ENCODE data around the gene SCAF8.

The SCAF8 gene

GRCh38 chr6:154857529-154857928 is 124.3 kb downstream of the SCAF8 start:
- no peak for TF ChIP-seq CTCF (IDR thresholded peaks at IDR 0.05; ENCODE audit: insufficient read depth, low read length, poor library complexity, severe bottlenecking)
- no peak for TF ChIP-seq EZH2phosphoT487 (conservative IDR thresholded peaks at IDR 0.05; ENCODE audit: low read length)
- Histone ChIP-seq H3K27me3 (ENCODE audit: low read length) (no peaks in the 10 kb centered on the region), H3K9me2 (replicated peaks; ENCODE audit: insufficient read depth, low read length) (no peaks in the 10 kb centered on the region), H3K79me2 (ENCODE audit: insufficient read depth, low read length) (peaks cover 18% of the 10 kb centered on the region; the same call in 1 of the 2 replicates), H4K20me1 (ENCODE audit: low read depth, low read length) (no peaks in the 10 kb centered on the region), H3K9ac (ENCODE audit: low read length) (no peak overlapping the region), H3K27ac (ENCODE audit: low read depth, low read length) (no peak overlapping the region), H3K4me3 (ENCODE audit: insufficient read depth, low read length, poor library complexity, severe bottlenecking) (no peak overlapping the region), H3F3A (ENCODE audit: insufficient read depth) (peaks cover 12% of the 10 kb centered on the region), H3K36me3 (ENCODE audit: low read length) (no peaks in the 10 kb centered on the region), H2AFZ (ENCODE audit: low read depth, low read length, severe bottlenecking) (no peak overlapping the region), H3K9me3 (ENCODE audit: insufficient read depth, low read length) (no peaks in the 10 kb centered on the region), H3K4me2 (ENCODE audit: low read depth, low read length, poor library complexity, severe bottlenecking) (no peak overlapping the region)

GRCh38 chr6:154861825-154862224 is 128.6 kb downstream of the SCAF8 start:
- no peaks in the 10 kb centered on the region for H4K20me1 ChIP-seq (ENCODE audit: low read depth, low read length)
- H3K9me2 ChIP-seq (replicated peaks; ENCODE audit: insufficient read depth, low read length), result no peaks in the 10 kb centered on the region
- no peak overlapping the region for H3K27ac ChIP-seq (ENCODE audit: low read depth, low read length)
- peaks cover 4% of the 10 kb centered on the region; the same call in 1 of the 2 replicates for H3K79me2 ChIP-seq (ENCODE audit: insufficient read depth, low read length)
- H2AFZ ChIP-seq (ENCODE audit: low read depth, low read length, severe bottlenecking), result no peak overlapping the region
- H3K27me3 ChIP-seq (ENCODE audit: low read length), result no peaks in the 10 kb centered on the region
- H3K36me3 ChIP-seq (ENCODE audit: low read length), result no peaks in the 10 kb centered on the region
- no peak overlapping the region for H3K9ac ChIP-seq (ENCODE audit: low read length)
- no peak overlapping the region for H3K4me3 ChIP-seq (ENCODE audit: insufficient read depth, low read length, poor library complexity, severe bottlenecking)
- H3K4me2 ChIP-seq (ENCODE audit: low read depth, low read length, poor library complexity, severe bottlenecking), result no peak overlapping the region
- H3F3A ChIP-seq (ENCODE audit: insufficient read depth), result peaks cover 8% of the 10 kb centered on the region; the same call in 1 of the 2 replicates
- H3K9me3 ChIP-seq (ENCODE audit: insufficient read depth, low read length), result no peaks in the 10 kb centered on the region
- TF ChIP-seq CTCF (IDR thresholded peaks at IDR 0.05; ENCODE audit: insufficient read depth, low read length, poor library complexity, severe bottlenecking) (no peak), EZH2phosphoT487 (conservative IDR thresholded peaks at IDR 0.05; ENCODE audit: low read length) (no peak)

DNA sequence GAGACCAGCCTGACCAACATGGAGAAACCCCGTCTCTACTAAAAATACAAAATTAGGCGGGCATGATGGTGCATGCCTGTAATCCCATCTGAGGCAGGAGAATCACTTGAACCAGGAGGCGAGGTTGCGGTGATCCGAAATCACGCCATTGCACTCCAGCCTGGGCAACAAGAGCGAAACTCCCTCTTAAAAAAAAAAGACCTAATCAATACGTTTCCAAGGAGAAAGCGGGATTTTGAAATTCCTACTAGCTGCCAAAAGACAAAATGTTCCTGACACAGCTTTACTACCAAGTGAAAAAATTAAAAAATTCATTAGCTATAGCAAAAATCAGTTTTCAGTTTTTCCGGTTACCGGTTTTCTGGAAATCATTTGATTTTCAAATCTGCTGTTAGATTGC is 129.3 kb downstream of the SCAF8 start:
- Histone ChIP-seq H3K4me2 (ENCODE audit: low read depth, low read length, poor library complexity, severe bottlenecking) (no peak overlapping the region), H3K27me3 (ENCODE audit: low read length) (no peaks in the 10 kb centered on the region), H3K79me2 (ENCODE audit: insufficient read depth, low read length) (peaks cover 4% of the 10 kb centered on the region; the same call in 1 of the 2 replicates), H2AFZ (ENCODE audit: low read depth, low read length, severe bottlenecking) (no peak overlapping the region), H3K4me3 (ENCODE audit: insufficient read depth, low read length, poor library complexity, severe bottlenecking) (no peak overlapping the region), H3K9me3 (ENCODE audit: insufficient read depth, low read length) (no peaks in the 10 kb centered on the region), H3K9me2 (replicated peaks; ENCODE audit: insufficient read depth, low read length) (no peaks in the 10 kb centered on the region), H3K9ac (ENCODE audit: low read length) (no peak overlapping the region), H4K20me1 (ENCODE audit: low read depth, low read length) (no peaks in the 10 kb centered on the region), H3K27ac (ENCODE audit: low read depth, low read length) (no peak overlapping the region), H3K36me3 (ENCODE audit: low read length) (no peaks in the 10 kb centered on the region), H3F3A (ENCODE audit: insufficient read depth) (peaks cover 8% of the 10 kb centered on the region; the same call in 1 of the 2 replicates)
- TF ChIP-seq EZH2phosphoT487 (conservative IDR thresholded peaks at IDR 0.05; ENCODE audit: low read length) (no peak), CTCF (IDR thresholded peaks at IDR 0.05; ENCODE audit: insufficient read depth, low read length, poor library complexity, severe bottlenecking) (no peak)

All from SU-DHL-6 (cell line).